Prostate gland (tissue), 2 donors: ENCODE measurements around the gene TBCEL. TPM values are rescaled to one million over a fixed set of nuclear protein-coding genes. Genes with fewer than 3 reads are reported as not detected.

ENCODE experiments used
- DNase-seq: peaks from one replicate; pipeline ENCODE4 v3.0.0-alpha.2; 2019; ENCODE audit warnings: low spot score
- H3K27ac ChIP-seq, 2 donors: fragments of 200-600 bp; sonication (generic); 2 replicates each; pipeline ENCODE4 v1.5.1; 2017 to 2019
- H3K27me3 ChIP-seq: fragments of 200-600 bp; sonication (generic); replicated peaks from 2 replicates; pipeline ENCODE4 v1.5.1; 2019; ENCODE audit not compliant: insufficient read depth
- H3K36me3 ChIP-seq, 2 donors: fragments of 200-600 bp; sonication (generic); 1 replicate in 1 of 2; 2 replicates in 1 of 2; pipeline versions ENCODE4 v1.5.1 to v1.8.1; 2017 to 2019
- H3K4me1 ChIP-seq: fragments of 200-600 bp; sonication (generic); replicated peaks from 2 replicates; pipeline ENCODE4 v1.5.1; 2019
- H3K4me3 ChIP-seq, 2 donors: fragments of 200-600 bp; sonication (generic); 2 replicates each; pipeline ENCODE4 v1.5.1; 2017 to 2019
- H3K9me3 ChIP-seq: fragments of 200-600 bp; sonication (generic); 2 replicates; pipeline ENCODE4 v1.5.1; 2017
- CTCF ChIP-seq, 4 experiments: fragments of 200-600 bp in 2 of 4; fragments of 450-650 bp in 2 of 4; sonication (generic) in 2 of 4; IDR thresholded peaks; 1 replicate in 3 of 4; 2 replicates in 1 of 4; pipeline ENCODE4 v1.5.1; 2016 to 2019; ENCODE audit warnings: antibody characterized with exemption in 4 of 4, mild to moderate bottlenecking in 2 of 4, moderate library complexity in 2 of 4
- POLR2A ChIP-seq: fragments of 450-650 bp; IDR thresholded peaks from one replicate; pipeline ENCODE4 v1.6.1; 2016; ENCODE audit warnings: antibody characterized with exemption, mild to moderate bottlenecking
- POLR2AphosphoS5 ChIP-seq: sonication (generic); formaldehyde crosslinking; IDR thresholded peaks from one replicate; pipeline ENCODE4 v1.6.1; 2017; ENCODE audit warnings: antibody characterized with exemption
- WGBS: methylation state at CpG from one replicate; pipeline ENCODE4 v1.1.5; 2018; 5-methylcytosine and 5-hydroxymethylcytosine counted together
- intact Hi-C: fragments of 100-400 bp; cut with DNase I; formaldehyde crosslinking; loops from one replicate; pipeline ENCODE4 v1.14.2; 2022
- total RNA-seq, 2 donors: library from RNA; depleted of rRNA; stranded (reverse); fragments of >200 nt; gene quantifications; one replicate each; pipeline ENCODE4 v1.1.0, GENCODE V29; 2016

TBCEL gene
- total RNA-seq, 2 donors from 2014 or later = 21.9 to 34.4 TPM

GRCh38 chr11:121035169-121035755, 11.4 kb downstream of the TBCEL start:
- TF ChIP-seq CTCF (IDR thresholded peaks at IDR 0.05) = no peak
- TF ChIP-seq POLR2AphosphoS5 = no peak
- TF ChIP-seq POLR2A = no peak
- no peaks in the 10 kb centered on the region for H3K36me3 ChIP-seq
- no peak overlapping the region for H3K4me3 ChIP-seq
- H3K27me3 ChIP-seq = no peaks in the 10 kb centered on the region
- no peak for DNase-seq
- no peaks in the 10 kb centered on the region for H3K4me1 ChIP-seq
- 68% methylated on average over 4 of the region's 4 CpGs for WGBS
- no peaks in the 10 kb centered on the region for H3K9me3 ChIP-seq
- no peak overlapping the region for H3K27ac ChIP-seq
- intact Hi-C loops = no loop called here

- no peak for TF ChIP-seq POLR2A
- no peak for TF ChIP-seq CTCF (IDR thresholded peaks at IDR 0.05)
- WGBS = 67% methylated on average over 3 of the region's 3 CpGs
- H3K27me3 ChIP-seq = no peaks in the 10 kb centered on the region
- no peaks in the 10 kb centered on the region for H3K4me1 ChIP-seq
- H3K27ac ChIP-seq = no peak overlapping the region
- H3K9me3 ChIP-seq = no peaks in the 10 kb centered on the region
- H3K36me3 ChIP-seq = no peaks in the 10 kb centered on the region
- H3K4me3 ChIP-seq = no peak overlapping the region
- intact Hi-C loops = no loop called here
- DNase-seq = no peak
These were observed 11.9 kb downstream of the TBCEL start for GRCh38 chr11:121035780-121036179.

- DNase-seq = no peak
- no peak overlapping the region for H3K27ac ChIP-seq
- H3K27me3 ChIP-seq = no peaks in the 10 kb centered on the region
- TF ChIP-seq POLR2A (no peak), CTCF (IDR thresholded peaks at IDR 0.05) (no peak), POLR2AphosphoS5 (no peak)
- intact Hi-C loops = no loop called here
- H3K9me3 ChIP-seq = no peaks in the 10 kb centered on the region
- H3K4me3 ChIP-seq = no peak overlapping the region
- WGBS = 91% methylated on average over 1 of the region's 1 CpG
- H3K4me1 ChIP-seq = no peaks in the 10 kb centered on the region
- no peaks in the 10 kb centered on the region for H3K36me3 ChIP-seq
These were observed 13.1 kb downstream of the TBCEL start for GRCh38 chr11:121037016-121037415.

GRCh38 chr11:121038648-121039409, 14.9 kb downstream of the TBCEL start:
- Histone ChIP-seq H3K36me3 (no peaks in the 10 kb centered on the region), H3K27ac (no peak overlapping the region), H3K4me1 (no peaks in the 10 kb centered on the region), H3K27me3 (no peaks in the 10 kb centered on the region), H3K4me3 (no peak overlapping the region), H3K9me3 (no peaks in the 10 kb centered on the region)
- DNase-seq = no peak
- intact Hi-C loops = no loop called here
- 82% methylated on average over 5 of the region's 5 CpGs for WGBS
- TF ChIP-seq POLR2A (no peak), CTCF (IDR thresholded peaks at IDR 0.05) (no peak), POLR2AphosphoS5 (no peak)
